WI38 (cell line): Measurements from ENCODE around the gene AKR1B15.

Experiments used
- H3K4me3 ChIP-seq: 2 replicates; pipeline ENCODE4 v1.5.1; 2011; ENCODE audit warnings: low read depth, mild to moderate bottlenecking, control low read depth, low read length
- CTCF ChIP-seq: IDR thresholded peaks from 2 replicates; pipeline ENCODE4 v1.5.1; 2012; ENCODE audit warnings: low read depth, mild to moderate bottlenecking, control low read depth, low read length

Gene AKR1B15

GRCh38 chr7:134605978-134606923 is 57.3 kb downstream of the AKR1B15 start:
- peak; percentile 84 for TF ChIP-seq CTCF
- no peak overlapping the region for H3K4me3 ChIP-seq

- no peak for TF ChIP-seq CTCF
- H3K4me3 ChIP-seq: no peak overlapping the region
Observed at GRCh38 chr7:134611611-134612151, 62.8 kb downstream of the AKR1B15 start.

- H3K4me3 ChIP-seq: no peak overlapping the region
- TF ChIP-seq CTCF: no peak
Observed at GRCh38 chr7:134612197-134612596, 63.3 kb downstream of the AKR1B15 start.

- H3K4me3 ChIP-seq: no peak overlapping the region
- no peak for TF ChIP-seq CTCF
Observed at GRCh38 chr7:134613623-134614347, 64.9 kb downstream of the AKR1B15 start.

- TF ChIP-seq CTCF: no peak
Observed at GRCh38 chr7:134616611-134617010, 67.7 kb downstream of the AKR1B15 start.

GRCh38 chr7:134618756-134619530 is 70.0 kb downstream of the AKR1B15 start:
- no peak overlapping the region for H3K4me3 ChIP-seq
- TF ChIP-seq CTCF: no peak

More at GRCh38 chr7:134616611-134617010, 67.7 kb downstream of the AKR1B15 start:
- no peak overlapping the region for H3K4me3 ChIP-seq
